Activated naive CD8-positive, alpha-beta T cell treated with anti-CD3 and anti-CD28 coated beads, Interleukin-2, amount 10 ng/mL, durations not matched to agents 7 days and 5 days (primary cell): ENCODE data around the gene EDC4. TPM values are rescaled to one million over a fixed set of nuclear protein-coding genes. Genes with fewer than 3 reads are reported as not detected.
A peak's percentile ranks its signal among the peaks of the same experiment; 100 is the strongest.

Source experiments
- ATAC-seq: fragments of 150-1000 bp; cut with Tn5 transposase; one replicate; pipeline ENCODE4 v1.10.0; 2021; ENCODE audit warnings: low read depth, moderate library complexity
- POLR2A ChIA-PET: fragments of 350-600 bp; sonication (Branson Sonifier 250); formaldehyde crosslinking; loops from one replicate; lab custom pipeline; 2021; ENCODE audit warnings: antibody characterized with exemption; lab: Charles Lee
- DNase-seq: peaks from one replicate; pipeline ENCODE4 v3.0.0; 2021
- H3K27ac Mint-ChIP-seq: one replicate; pipeline ENCODE4 v1.8.0; 2022; ENCODE audit warnings: mild to moderate bottlenecking, mixed read lengths
- H3K27me3 Mint-ChIP-seq: one replicate; pipeline ENCODE4 v1.8.0; 2022; ENCODE audit warnings: mild to moderate bottlenecking, moderate library complexity, mixed read lengths
- H3K36me3 Mint-ChIP-seq: one replicate; pipeline ENCODE4 v1.8.0; 2021; ENCODE audit warnings: mild to moderate bottlenecking, mixed read lengths
- H3K4me1 Mint-ChIP-seq: one replicate; pipeline ENCODE4 v1.8.0; 2021; ENCODE audit warnings: mixed read lengths
- H3K4me3 Mint-ChIP-seq: one replicate; pipeline ENCODE4 v1.8.0; 2022; ENCODE audit warnings: mild to moderate bottlenecking, moderate library complexity, mixed read lengths
- H3K9me3 Mint-ChIP-seq: one replicate; pipeline ENCODE4 v1.8.0; 2021; ENCODE audit warnings: mixed read lengths
- total RNA-seq, 2 experiments: library from RNA; stranded (reverse); gene quantifications; one replicate each; pipeline ENCODE4 v1.2.3, GENCODE V29; 2021

The EDC4 gene
- total RNA-seq, 2 experiments from 2014 or later: 119 to 130 TPM

GRCh38 chr16:67872131-67872630, 671 bp upstream of the EDC4 start:
- POLR2A ChIA-PET: interaction anchor here (1.0 to 3.2 kb wide), 2 partner anchors 29 to 64 kb away, joined by 3 to 14 read pairs; partner anchors contain the start of gene PSMB10
- peaks cover 24% of the 10 kb centered on the region for H3K4me1 Mint-ChIP-seq
- H3K27ac Mint-ChIP-seq: peak overlapping the region; percentile 92
- ATAC-seq: no peak
- H3K36me3 Mint-ChIP-seq: peaks cover 4% of the 10 kb centered on the region
- no peaks in the 10 kb centered on the region for H3K9me3 Mint-ChIP-seq
- peak overlapping the region; percentile 89 for H3K4me3 Mint-ChIP-seq
- DNase-seq: no peak
- H3K27me3 Mint-ChIP-seq: no peaks in the 10 kb centered on the region

GRCh38 chr16:67873435-67874370, 851 bp downstream of the EDC4 start:
- DNase-seq (no peak), ATAC-seq (peak; percentile 23)
- H3K36me3 Mint-ChIP-seq: peaks cover 8% of the 10 kb centered on the region
- H3K27me3 Mint-ChIP-seq: no peaks in the 10 kb centered on the region
- peak overlapping the region; percentile 92 for H3K27ac Mint-ChIP-seq
- peaks cover 24% of the 10 kb centered on the region for H3K4me1 Mint-ChIP-seq
- peak overlapping the region; percentile 89 for H3K4me3 Mint-ChIP-seq
- POLR2A ChIA-PET: interaction anchor here (0.8 to 3.2 kb wide), 6 partner anchors 13 to 201 kb away, joined by 3 to 14 read pairs (median 4); partner anchors contain the start of genes CENPT and PSMB10
- no peaks in the 10 kb centered on the region for H3K9me3 Mint-ChIP-seq

- Mint-ChIP-seq H3K9me3 (no peaks in the 10 kb centered on the region), H3K36me3 (peaks cover 11% of the 10 kb centered on the region), H3K4me1 (peaks cover 24% of the 10 kb centered on the region), H3K4me3 (peak overlapping the region; percentile 89), H3K27me3 (no peaks in the 10 kb centered on the region), H3K27ac (no peak overlapping the region)
- no peak for ATAC-seq
- no peak for DNase-seq
- POLR2A ChIA-PET: interaction anchor here (1.3 to 1.8 kb wide), 2 partner anchors 12 to 26 kb away, joined by 3 to 10 read pairs; partner anchors contain the start of gene CENPT
These were observed 1.5 kb downstream of the EDC4 start for GRCh38 chr16:67874372-67874771.

GRCh38 chr16:67877064-67877463, 4.2 kb downstream of the EDC4 start:
- POLR2A ChIA-PET: interaction anchor here (1.4 kb wide), 1 partner anchor 16 kb away, joined by 4 read pairs; the partner anchor contains the start of gene PSKH1
- no peak overlapping the region for H3K4me3 Mint-ChIP-seq
- peaks cover 9% of the 10 kb centered on the region for H3K36me3 Mint-ChIP-seq
- no peak for DNase-seq
- H3K4me1 Mint-ChIP-seq: peaks cover 24% of the 10 kb centered on the region
- H3K9me3 Mint-ChIP-seq: no peaks in the 10 kb centered on the region
- H3K27me3 Mint-ChIP-seq: no peaks in the 10 kb centered on the region
- no peak for ATAC-seq
- H3K27ac Mint-ChIP-seq: no peak overlapping the region

GRCh38 chr16:67878232-67878631, 5.4 kb downstream of the EDC4 start:
- no peak overlapping the region for H3K4me3 Mint-ChIP-seq
- H3K36me3 Mint-ChIP-seq: peaks cover 13% of the 10 kb centered on the region
- POLR2A ChIA-PET: no interaction called here

GRCh38 chr16:67878846-67879245, 6.0 kb downstream of the EDC4 start:
- DNase-seq: no peak
- Mint-ChIP-seq H3K4me1 (peaks cover 24% of the 10 kb centered on the region), H3K27me3 (no peaks in the 10 kb centered on the region), H3K36me3 (peaks cover 18% of the 10 kb centered on the region), H3K27ac (no peak overlapping the region), H3K4me3 (no peak overlapping the region), H3K9me3 (no peaks in the 10 kb centered on the region)
- ATAC-seq: no peak
- POLR2A ChIA-PET: interaction anchor here (1.1 kb wide), 1 partner anchor 57 kb away, joined by 3 read pairs; no protein-coding TSS in a partner anchor

More at GRCh38 chr16:67878232-67878631, 5.4 kb downstream of the EDC4 start:
- no peaks in the 10 kb centered on the region for H3K27me3 Mint-ChIP-seq
- H3K27ac Mint-ChIP-seq: no peak overlapping the region
- ATAC-seq (no peak), DNase-seq (no peak)
- H3K9me3 Mint-ChIP-seq: no peaks in the 10 kb centered on the region
- peaks cover 24% of the 10 kb centered on the region for H3K4me1 Mint-ChIP-seq

- H3K9me3 Mint-ChIP-seq: no peaks in the 10 kb centered on the region
- H3K4me3 Mint-ChIP-seq: no peak overlapping the region
- peaks cover 19% of the 10 kb centered on the region for H3K36me3 Mint-ChIP-seq
- POLR2A ChIA-PET: interaction anchor here (1.1 kb wide), 1 partner anchor 57 kb away, joined by 3 read pairs; no protein-coding TSS in a partner anchor
- H3K27me3 Mint-ChIP-seq: no peaks in the 10 kb centered on the region
- H3K4me1 Mint-ChIP-seq: peaks cover 18% of the 10 kb centered on the region
- no peak overlapping the region for H3K27ac Mint-ChIP-seq
- ATAC-seq (no peak), DNase-seq (no peak)
These were observed 6.6 kb downstream of the EDC4 start for GRCh38 chr16:67879462-67879861.

- POLR2A ChIA-PET: interaction anchor here (1.1 kb wide), 1 partner anchor 56 kb away, joined by 3 read pairs; no protein-coding TSS in a partner anchor
- DNase-seq (no peak), ATAC-seq (no peak)
- H3K36me3 Mint-ChIP-seq: peaks cover 20% of the 10 kb centered on the region
- H3K9me3 Mint-ChIP-seq: no peaks in the 10 kb centered on the region
- H3K4me1 Mint-ChIP-seq: peaks cover 13% of the 10 kb centered on the region
- H3K27ac Mint-ChIP-seq: no peak overlapping the region
- H3K4me3 Mint-ChIP-seq: no peak overlapping the region
- no peaks in the 10 kb centered on the region for H3K27me3 Mint-ChIP-seq
These were observed 7.1 kb downstream of the EDC4 start for GRCh38 chr16:67879936-67880335.

DNA sequence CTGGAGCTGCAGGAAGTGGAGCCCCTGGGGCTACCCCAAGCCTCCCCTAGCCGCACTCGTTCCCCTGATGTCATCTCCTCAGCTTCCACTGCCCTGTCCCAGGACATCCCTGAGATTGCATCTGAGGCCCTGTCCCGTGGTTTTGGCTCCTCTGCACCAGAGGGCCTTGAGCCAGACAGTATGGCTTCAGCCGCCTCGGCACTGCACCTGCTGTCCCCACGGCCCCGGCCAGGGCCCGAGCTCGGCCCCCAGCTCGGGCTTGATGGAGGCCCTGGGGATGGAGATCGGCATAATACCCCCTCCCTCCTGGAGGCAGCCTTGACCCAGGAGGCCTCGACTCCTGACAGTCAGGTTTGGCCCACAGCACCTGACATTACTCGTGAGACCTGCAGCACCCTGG, 7.7 kb downstream of the EDC4 start:
- H3K4me3 Mint-ChIP-seq: no peak overlapping the region
- POLR2A ChIA-PET: no interaction called here
- DNase-seq: no peak
- H3K27me3 Mint-ChIP-seq: no peaks in the 10 kb centered on the region
- no peak overlapping the region for H3K27ac Mint-ChIP-seq
- peaks cover 6% of the 10 kb centered on the region for H3K4me1 Mint-ChIP-seq
- ATAC-seq: no peak
- H3K36me3 Mint-ChIP-seq: peaks cover 20% of the 10 kb centered on the region
- H3K9me3 Mint-ChIP-seq: no peaks in the 10 kb centered on the region

DNA sequence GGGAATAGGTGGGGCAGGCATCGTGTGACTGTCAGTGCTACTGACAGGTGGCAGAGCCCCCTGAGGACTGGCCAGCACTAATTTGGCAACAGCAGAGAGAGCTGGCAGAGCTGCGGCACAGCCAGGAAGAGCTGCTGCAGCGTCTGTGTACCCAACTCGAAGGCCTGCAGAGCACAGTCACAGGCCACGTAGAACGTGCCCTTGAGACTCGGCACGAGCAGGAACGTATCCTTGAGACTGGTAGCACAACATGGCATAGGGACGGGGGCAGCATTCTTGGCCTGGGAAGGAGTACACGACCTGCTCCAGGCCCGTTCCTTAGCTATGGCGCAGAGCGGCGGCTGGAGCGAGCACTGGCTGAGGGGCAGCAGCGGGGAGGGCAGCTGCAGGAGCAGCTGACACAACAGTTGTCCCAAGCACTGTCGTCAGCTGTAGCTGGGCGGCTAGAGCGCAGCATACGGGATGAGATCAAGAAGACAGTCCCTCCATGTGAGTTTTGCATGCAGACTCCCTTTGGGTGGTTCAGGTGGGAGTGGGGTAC, 8.8 kb downstream of the EDC4 start:
- H3K9me3 Mint-ChIP-seq: no peaks in the 10 kb centered on the region
- POLR2A ChIA-PET: no interaction called here
- H3K27ac Mint-ChIP-seq: no peak overlapping the region
- ATAC-seq (no peak), DNase-seq (no peak)
- peaks cover 3% of the 10 kb centered on the region for H3K4me1 Mint-ChIP-seq
- H3K36me3 Mint-ChIP-seq: peaks cover 18% of the 10 kb centered on the region
- H3K4me3 Mint-ChIP-seq: no peak overlapping the region
- no peaks in the 10 kb centered on the region for H3K27me3 Mint-ChIP-seq

- no peak for ATAC-seq
- POLR2A ChIA-PET: interaction anchor here (1.1 kb wide), 1 partner anchor 54 kb away, joined by 3 read pairs; the partner anchor contains the start of gene PSMB10
- H3K9me3 Mint-ChIP-seq: no peaks in the 10 kb centered on the region
- H3K4me1 Mint-ChIP-seq: peaks cover 3% of the 10 kb centered on the region
- peaks cover 15% of the 10 kb centered on the region for H3K36me3 Mint-ChIP-seq
- no peak overlapping the region for H3K27ac Mint-ChIP-seq
- no peak for DNase-seq
- H3K27me3 Mint-ChIP-seq: no peaks in the 10 kb centered on the region
- no peak overlapping the region for H3K4me3 Mint-ChIP-seq
These were observed 9.7 kb downstream of the EDC4 start for GRCh38 chr16:67882374-67883145.

GRCh38 chr16:67883146-67883871, 10.5 kb downstream of the EDC4 start:
- peaks cover 15% of the 10 kb centered on the region for H3K36me3 Mint-ChIP-seq
- POLR2A ChIA-PET: interaction anchor here (1.0 to 1.2 kb wide), 3 partner anchors 45 to 58 kb away, joined by 3 to 6 read pairs (median 3); partner anchors contain the start of gene PSMB10
- H3K9me3 Mint-ChIP-seq: no peaks in the 10 kb centered on the region
- no peaks in the 10 kb centered on the region for H3K27me3 Mint-ChIP-seq
- ATAC-seq (peak; percentile 9), DNase-seq (no peak)
- H3K27ac Mint-ChIP-seq: no peak overlapping the region
- H3K4me1 Mint-ChIP-seq: peaks cover 3% of the 10 kb centered on the region
- no peak overlapping the region for H3K4me3 Mint-ChIP-seq
